Activated T-cell treated with anti-CD3 and anti-CD28 coated beads, Interleukin-2, amount 50 U/mL, for 1 hour (primary cell): Measurements from ENCODE around the gene PLPP3.

ENCODE experiments used
- DNase-seq: peaks from one replicate; pipeline ENCODE4 v3.0.0-alpha.2; 2020

Gene PLPP3

DNA sequence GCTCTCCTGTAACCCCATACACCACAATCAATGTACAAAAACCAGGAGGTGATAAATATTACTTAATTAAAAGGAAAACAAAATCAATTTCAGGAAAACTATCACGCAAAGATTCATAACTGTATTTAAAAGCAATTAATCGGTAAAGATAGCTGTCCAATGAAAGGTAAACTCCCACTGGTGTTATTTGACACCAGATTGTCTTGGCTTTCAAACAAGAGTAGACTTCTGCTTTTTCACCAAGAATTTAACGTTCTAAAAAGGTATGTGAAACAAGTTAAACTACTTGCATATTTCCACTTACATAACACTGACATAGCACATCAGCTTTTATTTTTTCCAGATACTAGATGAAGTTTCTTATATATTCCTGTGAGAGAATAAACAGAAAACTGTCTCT, 3.5 kb downstream of the PLPP3 start:
- no peak for DNase-seq

- DNase-seq, result no peak
These were observed 4.6 kb downstream of the PLPP3 start for GRCh38 chr1:56574794-56575193.

- DNase-seq, result no peak
These were observed 6.1 kb downstream of the PLPP3 start for GRCh38 chr1:56573311-56573710.

- DNase-seq, result no peak
These were observed 6.9 kb downstream of the PLPP3 start for GRCh38 chr1:56572334-56573050.

GRCh38 chr1:56571448-56571847, 7.9 kb downstream of the PLPP3 start:
- DNase-seq, result no peak

DNA sequence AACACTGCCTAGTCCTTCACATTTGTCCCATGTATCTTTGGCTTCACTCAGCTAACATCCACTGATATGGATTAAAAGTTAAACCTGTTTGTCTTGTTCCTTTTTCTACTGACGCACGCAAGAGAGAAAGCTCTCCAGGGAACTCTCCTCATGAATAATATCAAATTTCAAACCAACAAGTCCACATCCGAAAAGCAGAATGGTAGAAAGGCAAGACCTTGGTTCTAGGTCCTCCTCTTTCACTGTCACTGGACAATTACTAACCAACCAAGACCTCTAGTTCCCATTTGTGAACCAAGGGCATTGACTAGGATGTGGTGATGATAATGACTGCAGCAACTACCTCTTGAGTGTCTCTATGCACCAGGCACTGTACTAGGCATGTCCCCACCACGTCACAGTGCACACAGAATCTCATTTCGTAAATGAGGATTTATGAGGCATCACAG, 8.4 kb downstream of the PLPP3 start:
- DNase-seq, result no peak

DNA sequence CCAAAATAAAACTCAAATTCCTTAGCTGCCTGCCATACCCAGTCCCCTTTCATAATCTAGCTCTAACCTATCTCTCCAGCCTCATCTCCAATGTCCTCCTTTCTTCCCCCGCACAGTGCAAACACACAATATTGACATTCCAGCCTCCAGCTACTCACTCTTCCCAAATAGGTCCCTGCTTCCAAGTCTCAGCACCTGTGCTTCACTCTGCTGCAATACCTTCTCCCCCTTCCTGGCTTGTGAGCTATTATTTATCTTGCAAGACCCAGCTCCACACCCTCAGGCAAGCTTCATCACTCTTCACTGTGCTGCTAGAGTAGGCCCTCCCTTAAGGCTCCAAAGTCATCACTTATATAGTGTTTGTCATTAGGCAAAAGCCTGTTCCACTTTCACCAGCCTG, 9.7 kb downstream of the PLPP3 start:
- no peak for DNase-seq

- no peak for DNase-seq
These were observed 12.4 kb downstream of the PLPP3 start for GRCh38 chr1:56566994-56567393.

GRCh38 chr1:56566061-56566744, 13.2 kb downstream of the PLPP3 start:
- DNase-seq, result no peak

DNA sequence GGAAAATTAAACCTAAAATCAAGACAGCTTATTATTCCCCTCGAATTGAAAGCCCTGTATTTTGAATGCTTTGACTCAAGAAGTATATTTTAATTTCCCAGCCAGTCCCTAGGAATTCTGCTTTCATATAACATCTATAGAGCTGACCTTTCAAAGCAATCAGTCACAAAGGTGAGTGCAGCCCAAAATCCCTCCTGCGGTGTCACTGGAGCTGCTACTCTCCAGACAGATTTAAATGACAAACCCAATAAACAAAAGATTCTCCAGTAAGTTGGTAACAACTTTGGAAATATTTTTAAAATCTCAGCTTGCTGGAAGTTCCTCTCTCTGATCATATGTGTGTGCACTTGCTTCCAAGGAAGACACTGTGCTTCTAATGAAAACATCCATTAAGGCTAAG, 14.7 kb downstream of the PLPP3 start:
- DNase-seq, result no peak

DNA sequence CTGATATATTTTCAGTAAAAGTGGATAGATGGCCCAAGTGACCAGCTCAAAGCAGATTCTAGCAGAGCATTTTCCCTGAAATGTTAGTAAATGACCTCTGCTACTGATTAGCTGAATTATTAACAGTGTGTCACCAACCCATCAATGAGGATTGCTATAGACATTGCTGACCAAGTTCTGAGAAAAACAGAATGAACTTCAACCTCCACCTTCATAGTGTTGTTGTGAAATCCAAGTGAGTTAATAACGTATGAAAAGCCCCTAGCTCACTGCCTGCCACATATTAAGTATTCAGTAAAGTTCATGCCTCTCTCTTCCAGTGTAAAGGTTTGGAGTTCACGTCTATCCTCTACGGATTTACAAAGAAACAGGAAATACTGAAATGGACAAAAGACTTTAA, 15.8 kb downstream of the PLPP3 start:
- DNase-seq, result no peak

- no peak for DNase-seq
These were observed 16.4 kb downstream of the PLPP3 start for GRCh38 chr1:56562891-56563452.

- no peak for DNase-seq
These were observed 17.9 kb downstream of the PLPP3 start for GRCh38 chr1:56561227-56562019.

DNA sequence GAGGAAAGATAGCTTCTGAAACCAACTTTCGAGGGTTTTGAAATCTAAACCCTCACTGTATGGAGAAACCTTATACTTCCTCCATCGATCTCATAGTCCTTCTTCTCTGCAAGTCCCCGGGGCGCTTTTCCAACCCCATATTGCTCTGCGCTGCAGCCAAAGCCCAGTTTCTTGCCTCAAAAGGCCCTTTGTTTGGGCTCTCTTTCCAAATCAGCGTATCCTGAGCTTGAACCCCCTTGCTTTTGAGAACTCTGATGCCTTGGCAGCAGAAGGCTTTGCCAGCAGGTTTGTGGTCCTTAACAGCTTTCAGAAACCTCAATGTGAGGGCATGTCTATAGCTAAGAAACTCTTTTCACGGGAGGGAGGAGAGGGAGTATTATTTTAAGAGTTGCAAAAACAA, 21.6 kb downstream of the PLPP3 start:
- no peak for DNase-seq

- no peak for DNase-seq
These were observed 23.9 kb downstream of the PLPP3 start for GRCh38 chr1:56555448-56555847.

DNA sequence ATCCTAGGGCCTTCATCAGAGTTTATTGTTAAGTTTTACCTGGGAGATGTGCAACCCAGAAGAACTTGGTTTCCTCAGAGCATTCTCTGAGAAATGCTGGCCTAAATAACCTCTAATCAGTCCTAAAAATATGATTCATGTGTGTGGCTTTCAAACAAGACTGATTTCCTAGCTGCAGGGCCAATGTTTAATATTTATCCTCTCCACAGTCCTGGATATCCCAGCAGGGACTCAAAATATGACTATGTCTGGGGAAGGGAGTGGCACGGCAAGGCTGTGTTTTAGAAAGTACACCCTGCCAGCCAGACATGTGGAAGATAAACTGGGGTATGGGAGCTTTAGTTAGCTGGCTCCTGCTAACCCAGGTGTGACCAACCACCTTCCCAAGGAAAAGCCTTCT, 26.3 kb downstream of the PLPP3 start:
- DNase-seq, result no peak

DNA sequence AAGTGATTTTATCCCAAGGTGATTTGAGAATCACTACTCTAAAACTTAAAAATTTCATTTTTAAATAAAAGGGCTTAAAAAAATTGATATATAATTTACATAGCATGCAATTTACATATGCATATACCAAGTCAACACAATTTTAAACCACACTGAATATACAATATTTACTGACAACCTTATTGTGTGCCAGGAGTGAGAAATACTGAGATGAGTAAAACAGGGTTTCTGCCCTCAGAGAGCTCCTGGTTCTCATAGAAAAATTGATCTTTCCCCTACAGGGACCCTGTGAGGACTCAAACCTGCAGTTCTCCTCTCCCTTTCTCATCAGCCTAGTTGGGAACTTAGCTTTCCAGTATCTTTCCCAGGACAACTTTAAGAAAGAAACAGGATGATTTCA, 27.0 kb downstream of the PLPP3 start:
- no peak for DNase-seq

DNA sequence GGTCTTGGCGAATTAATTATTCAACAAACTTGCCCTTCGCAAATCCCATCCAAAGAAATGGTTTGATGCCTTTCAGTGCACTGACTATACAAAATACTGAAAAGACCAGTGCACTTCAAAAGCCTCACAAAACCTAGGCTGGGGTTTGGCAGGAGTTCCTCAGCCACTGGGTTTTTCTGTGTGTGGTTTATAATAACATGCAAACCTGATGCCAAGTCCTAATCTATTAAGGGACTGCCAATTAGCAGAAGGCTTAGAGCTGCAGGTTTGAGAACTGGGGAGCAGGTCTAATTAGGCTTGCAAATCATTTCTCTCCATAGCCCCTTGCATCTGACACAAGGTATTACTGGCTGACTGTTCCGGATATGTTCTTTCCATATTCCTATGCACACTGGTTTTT, 27.7 kb downstream of the PLPP3 start:
- no peak for DNase-seq

- DNase-seq, result no peak
These were observed 28.5 kb downstream of the PLPP3 start for GRCh38 chr1:56550859-56551188.

- DNase-seq, result no peak
These were observed 29.1 kb downstream of the PLPP3 start for GRCh38 chr1:56550138-56550858.

DNA sequence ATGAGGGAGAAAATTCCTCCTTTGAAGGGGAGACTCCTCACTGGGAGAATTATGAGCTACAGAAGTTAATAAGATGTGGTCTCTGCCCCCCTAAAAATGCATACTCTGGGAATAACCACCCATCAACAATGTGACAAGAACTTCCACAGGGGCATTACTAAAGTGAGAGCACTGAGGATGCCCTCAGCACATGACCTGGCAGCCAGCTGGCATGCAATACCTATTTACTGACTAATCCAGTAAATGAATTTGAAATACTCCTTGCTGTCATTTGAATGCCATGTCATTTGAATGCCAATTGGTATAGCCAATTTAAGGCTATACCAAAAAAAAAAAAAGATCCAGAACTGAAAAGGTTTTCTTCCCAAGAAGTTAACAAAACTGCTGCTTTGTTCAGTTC, 30.8 kb downstream of the PLPP3 start:
- no peak for DNase-seq

DNA sequence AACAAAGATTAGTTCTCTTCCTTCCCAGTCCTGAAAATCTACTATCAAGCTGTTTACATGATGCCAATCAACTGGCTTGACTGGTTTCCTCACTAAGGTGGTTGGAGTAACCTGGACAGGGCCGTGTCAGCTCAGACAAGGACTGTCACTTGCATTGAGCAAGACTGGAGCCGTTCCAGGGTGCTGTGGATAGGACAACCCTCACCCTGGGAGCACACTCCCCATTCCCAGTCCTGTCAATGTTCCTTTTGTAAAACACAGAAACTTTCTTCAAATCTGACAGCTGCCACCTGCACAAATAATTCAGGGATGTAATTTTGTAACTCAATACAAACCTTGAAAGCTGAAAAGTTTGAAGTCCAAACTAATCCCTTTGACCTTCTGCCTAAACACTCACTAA, 31.4 kb downstream of the PLPP3 start:
- no peak for DNase-seq

GRCh38 chr1:56547473-56547872, 31.9 kb downstream of the PLPP3 start:
- no peak for DNase-seq
